Gastroesophageal sphincter (tissue), 3 donors: Measurements from ENCODE around the gene UGP2.

Source experiments
- CTCF ChIP-seq, 4 experiments: fragments of 200-600 bp in 2 of 4; fragments of 450-650 bp in 2 of 4; sonication (generic) in 1 of 4; IDR thresholded peaks; one replicate each; pipeline ENCODE4 v1.5.1; 2017 to 2019; ENCODE audit warnings: antibody characterized with exemption in 4 of 4, mild to moderate bottlenecking in 2 of 4, moderate library complexity in 2 of 4
- EP300 ChIP-seq: sonication (generic); formaldehyde crosslinking; IDR thresholded peaks from one replicate; pipeline ENCODE4 v1.6.1; 2017; ENCODE audit warnings: antibody characterized with exemption, mild to moderate bottlenecking
- POLR2A ChIP-seq, 2 donors: fragments of 450-650 bp; IDR thresholded peaks; one replicate each; pipeline ENCODE4 v1.6.1; 2017; ENCODE audit warnings: antibody characterized with exemption in 2 of 2, mild to moderate bottlenecking in 2 of 2, moderate library complexity in 1 of 2
- POLR2AphosphoS5 ChIP-seq: sonication (generic); formaldehyde crosslinking; IDR thresholded peaks from one replicate; pipeline ENCODE4 v1.6.1; 2017; ENCODE audit warnings: antibody characterized with exemption

- TF ChIP-seq CTCF (IDR thresholded peaks at IDR 0.05) (no peak), EP300 (no peak), POLR2A (IDR thresholded peaks at IDR 0.05) (no peak), POLR2AphosphoS5 (no peak)
These were observed 8.5 kb downstream of the UGP2 start for GRCh38 chr2:63850204-63850571.
